Suprapubic skin (tissue), 4 donors: Measurements from ENCODE around the gene NPAS3. TPM values are rescaled to one million over a fixed set of nuclear protein-coding genes. Genes with fewer than 3 reads are reported as not detected.

Experiments used
- DNase-seq, 2 donors: peaks; one replicate each; pipeline ENCODE4 v3.0.0-alpha.2; 2019; ENCODE audit warnings: low spot score in 2 of 2
- H3K27ac ChIP-seq: fragments of 200-600 bp; sonication (generic); one replicate; pipeline ENCODE4 v1.5.1; 2019
- H3K27me3 ChIP-seq: fragments of 200-600 bp; sonication (generic); one replicate; pipeline ENCODE4 v1.5.1; 2019
- H3K36me3 ChIP-seq: fragments of 200-600 bp; sonication (generic); one replicate; pipeline ENCODE4 v1.5.1; 2019
- H3K4me1 ChIP-seq: fragments of 200-600 bp; sonication (generic); one replicate; pipeline ENCODE4 v1.5.1; 2019
- H3K4me3 ChIP-seq: fragments of 200-600 bp; sonication (generic); one replicate; pipeline ENCODE4 v1.5.1; 2019; ENCODE audit warnings: mild to moderate bottlenecking
- H3K9me3 ChIP-seq: fragments of 200-600 bp; sonication (generic); one replicate; pipeline ENCODE4 v1.5.1; 2019
- EP300 ChIP-seq: sonication (generic); formaldehyde crosslinking; IDR thresholded peaks from one replicate; pipeline ENCODE4 v1.6.1; 2017; ENCODE audit warnings: antibody characterized with exemption
- POLR2A ChIP-seq, 2 donors: fragments of 450-650 bp; IDR thresholded peaks; one replicate each; pipeline ENCODE4 v1.6.1; 2017; ENCODE audit warnings: antibody characterized with exemption in 2 of 2, mild to moderate bottlenecking in 2 of 2, moderate library complexity in 2 of 2
- POLR2AphosphoS5 ChIP-seq, 3 donors: sonication (generic); formaldehyde crosslinking; IDR thresholded peaks; one replicate each; pipeline ENCODE4 v1.6.1; 2017; ENCODE audit warnings: antibody characterized with exemption in 3 of 3
- WGBS: methylation state at CpG from one replicate; pipeline ENCODE4 v1.1.5; 2018; 5-methylcytosine and 5-hydroxymethylcytosine counted together
- total RNA-seq, 4 donors: library from RNA; depleted of rRNA; stranded (reverse); fragments of >200 nt; gene quantifications; one replicate each; pipeline ENCODE4 v1.1.0, GENCODE V29; 2016
- TF ChIP-seq, protein P1 (sequence below), 2 donors: fragments of 200-600 bp in 1 of 2; fragments of 450-650 bp in 1 of 2; sonication (generic) in 1 of 2; IDR thresholded peaks; one replicate each; pipeline ENCODE4 v1.5.1; 2016 to 2019; ENCODE audit warnings: antibody characterized with exemption in 2 of 2, mild to moderate bottlenecking in 1 of 2, moderate library complexity in 1 of 2

Gene NPAS3
- total RNA-seq, 4 donors from 2014 or later: 0.17 to 0.45 (median 0.29) TPM; not detected in 1

DNA sequence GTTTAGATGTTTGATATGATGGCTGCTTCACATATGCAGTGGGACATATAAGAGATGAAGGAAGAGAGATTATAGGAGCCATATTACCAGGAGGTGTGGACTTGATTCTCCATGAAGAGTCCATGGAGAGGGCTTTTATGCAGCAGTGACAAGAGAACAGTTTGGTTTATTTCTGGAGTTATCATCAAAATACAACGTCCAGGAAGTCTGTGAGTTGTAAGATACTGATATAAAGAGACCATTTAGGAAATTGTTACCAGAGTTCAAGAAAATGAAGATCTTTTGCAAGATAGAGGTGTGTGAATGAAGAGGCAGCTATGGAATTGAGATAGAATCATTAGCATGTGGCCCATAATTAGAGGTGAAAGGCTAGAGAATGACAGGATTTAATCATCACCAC lies 431.7 kb downstream of the NPAS3 start:
- no peak overlapping the region for H3K4me3 ChIP-seq
- WGBS: 68% methylated on average over 1 of the region's 1 CpG
- no peak overlapping the region for H3K27ac ChIP-seq

DNA sequence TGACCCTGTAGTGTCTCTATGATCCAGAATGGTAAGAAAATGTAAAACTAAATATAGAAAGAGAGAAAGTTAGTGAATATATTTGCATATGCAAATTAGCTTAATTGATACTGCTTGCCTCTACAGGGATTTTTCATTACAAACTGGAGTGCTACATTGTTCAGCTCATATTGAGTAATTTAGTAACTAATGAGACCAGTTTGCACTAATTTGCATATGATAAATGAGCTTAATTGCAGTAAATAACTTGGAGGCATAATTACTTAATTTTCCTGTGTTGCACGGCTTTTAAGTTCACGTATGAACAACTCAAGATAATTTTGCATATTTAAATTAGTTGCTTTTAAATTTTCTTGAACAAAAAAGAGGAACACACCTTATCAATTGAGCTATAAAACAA lies 436.5 kb downstream of the NPAS3 start:
- no peaks in the 10 kb centered on the region for H3K36me3 ChIP-seq
- no peaks in the 10 kb centered on the region for H3K4me1 ChIP-seq
- WGBS: 81% methylated on average over 2 of the region's 2 CpGs
- no peak for DNase-seq
- TF ChIP-seq, protein P1, sequence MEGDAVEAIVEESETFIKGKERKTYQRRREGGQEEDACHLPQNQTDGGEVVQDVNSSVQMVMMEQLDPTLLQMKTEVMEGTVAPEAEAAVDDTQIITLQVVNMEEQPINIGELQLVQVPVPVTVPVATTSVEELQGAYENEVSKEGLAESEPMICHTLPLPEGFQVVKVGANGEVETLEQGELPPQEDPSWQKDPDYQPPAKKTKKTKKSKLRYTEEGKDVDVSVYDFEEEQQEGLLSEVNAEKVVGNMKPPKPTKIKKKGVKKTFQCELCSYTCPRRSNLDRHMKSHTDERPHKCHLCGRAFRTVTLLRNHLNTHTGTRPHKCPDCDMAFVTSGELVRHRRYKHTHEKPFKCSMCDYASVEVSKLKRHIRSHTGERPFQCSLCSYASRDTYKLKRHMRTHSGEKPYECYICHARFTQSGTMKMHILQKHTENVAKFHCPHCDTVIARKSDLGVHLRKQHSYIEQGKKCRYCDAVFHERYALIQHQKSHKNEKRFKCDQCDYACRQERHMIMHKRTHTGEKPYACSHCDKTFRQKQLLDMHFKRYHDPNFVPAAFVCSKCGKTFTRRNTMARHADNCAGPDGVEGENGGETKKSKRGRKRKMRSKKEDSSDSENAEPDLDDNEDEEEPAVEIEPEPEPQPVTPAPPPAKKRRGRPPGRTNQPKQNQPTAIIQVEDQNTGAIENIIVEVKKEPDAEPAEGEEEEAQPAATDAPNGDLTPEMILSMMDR (IDR thresholded peaks at IDR 0.05): no peak
- H3K9me3 ChIP-seq: no peaks in the 10 kb centered on the region
- H3K27me3 ChIP-seq: no peaks in the 10 kb centered on the region
- H3K27ac ChIP-seq: no peak overlapping the region
- no peak overlapping the region for H3K4me3 ChIP-seq

More for the DNA sequence above, 431.7 kb downstream of the NPAS3 start:
- TF ChIP-seq POLR2AphosphoS5 (IDR thresholded peaks at IDR 0.05) (no peak), EP300 (no peak), POLR2A (IDR thresholded peaks at IDR 0.05) (no peak)
- TF ChIP-seq, protein P1 (IDR thresholded peaks at IDR 0.05): no peak
- H3K9me3 ChIP-seq: no peaks in the 10 kb centered on the region
- no peaks in the 10 kb centered on the region for H3K4me1 ChIP-seq
- no peaks in the 10 kb centered on the region for H3K27me3 ChIP-seq
- no peaks in the 10 kb centered on the region for H3K36me3 ChIP-seq
- DNase-seq: no peak

DNA sequence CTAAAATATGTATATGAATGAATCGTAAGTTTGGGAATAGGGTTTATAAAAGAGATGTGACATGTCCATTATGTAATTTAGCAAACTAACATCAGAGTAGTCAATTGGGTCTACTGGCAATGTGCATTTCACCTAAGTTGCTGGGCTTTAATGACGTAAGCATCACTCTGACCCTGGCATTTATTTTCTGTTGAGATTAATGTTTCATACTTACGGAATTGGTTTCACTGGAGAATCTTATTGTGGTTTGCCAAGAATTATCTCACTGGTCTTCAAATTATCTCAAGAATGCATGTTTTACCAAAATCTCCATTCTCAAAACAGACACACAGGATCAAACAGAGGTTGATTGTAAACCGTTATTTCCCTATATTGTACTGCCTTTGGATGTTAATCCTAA lies 437.1 kb downstream of the NPAS3 start:
- H3K4me3 ChIP-seq: no peak overlapping the region
- 85% methylated on average over 4 of the region's 4 CpGs for WGBS
- no peaks in the 10 kb centered on the region for H3K9me3 ChIP-seq
- H3K4me1 ChIP-seq: no peaks in the 10 kb centered on the region
- H3K36me3 ChIP-seq: no peaks in the 10 kb centered on the region
- H3K27ac ChIP-seq: no peak overlapping the region
- DNase-seq: no peak
- no peaks in the 10 kb centered on the region for H3K27me3 ChIP-seq
- TF ChIP-seq, protein P1 (IDR thresholded peaks at IDR 0.05): no peak
- TF ChIP-seq POLR2A (IDR thresholded peaks at IDR 0.05) (no peak), EP300 (no peak), POLR2AphosphoS5 (IDR thresholded peaks at IDR 0.05) (no peak)

DNA sequence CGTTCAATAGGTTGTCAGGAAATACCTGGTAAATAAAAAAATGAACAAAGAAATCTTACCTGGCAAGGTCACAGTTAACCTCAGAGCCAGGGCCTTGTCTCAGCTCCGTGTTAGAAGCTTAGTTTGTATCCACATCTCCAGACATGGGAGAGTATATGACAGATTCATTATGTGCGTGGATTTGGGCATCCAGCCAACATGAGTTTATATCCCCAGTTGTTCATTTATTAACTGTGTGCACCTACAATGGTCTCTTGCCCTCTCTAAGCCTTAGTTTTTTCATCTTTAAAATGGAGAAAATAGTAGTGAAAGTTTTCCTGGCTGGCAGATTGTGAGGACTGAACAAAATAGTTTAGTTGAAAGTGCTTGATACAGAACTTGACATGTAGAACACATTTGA lies 437.8 kb downstream of the NPAS3 start:
- Histone ChIP-seq H3K27ac (no peak overlapping the region), H3K36me3 (no peaks in the 10 kb centered on the region), H3K9me3 (no peaks in the 10 kb centered on the region), H3K27me3 (no peaks in the 10 kb centered on the region), H3K4me1 (no peaks in the 10 kb centered on the region), H3K4me3 (no peak overlapping the region)
- TF ChIP-seq POLR2A (IDR thresholded peaks at IDR 0.05): no peak
- TF ChIP-seq, protein P1 (IDR thresholded peaks at IDR 0.05): no peak
- no peak for TF ChIP-seq POLR2AphosphoS5 (IDR thresholded peaks at IDR 0.05)
- TF ChIP-seq EP300: no peak
- no peak for DNase-seq
- WGBS: 43% methylated on average over 3 of the region's 3 CpGs

DNA sequence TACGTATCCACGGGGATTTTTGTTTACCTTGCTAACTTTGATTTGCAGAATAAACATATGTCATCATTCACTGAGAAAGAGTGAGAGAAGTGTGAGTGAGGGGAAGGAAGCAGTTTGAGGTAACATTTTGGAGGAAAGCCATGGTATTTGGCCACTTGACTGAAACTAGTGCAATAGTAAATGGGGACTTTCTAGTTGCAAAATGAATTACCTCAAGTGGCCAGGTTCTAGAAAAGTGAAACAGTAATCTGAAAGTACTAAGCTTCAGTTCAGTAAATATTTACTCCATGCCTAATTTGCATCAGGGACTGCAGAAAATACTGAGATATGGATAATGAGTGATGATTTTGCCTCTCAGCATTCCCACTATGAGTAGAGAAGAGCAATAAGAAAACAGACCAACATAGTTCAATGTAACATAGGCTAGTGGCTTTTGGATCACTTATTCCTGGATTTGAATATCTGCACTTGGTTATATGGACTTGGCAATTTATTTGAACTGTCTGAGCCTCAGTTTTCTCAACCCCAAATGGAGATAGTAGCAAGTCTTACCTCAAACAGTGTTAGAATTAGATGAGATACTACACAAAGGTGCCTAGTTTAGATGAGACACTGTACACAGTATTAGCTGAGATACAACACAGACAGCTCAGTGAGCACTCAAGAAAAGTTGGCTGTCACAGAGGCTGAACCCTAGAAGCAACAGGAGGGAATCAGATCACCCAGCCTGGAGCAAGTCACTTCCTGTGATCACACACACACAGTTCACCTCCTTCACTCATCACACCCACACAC lies 439.1 kb downstream of the NPAS3 start:
- no peak overlapping the region for H3K4me3 ChIP-seq
- WGBS: 83% methylated on average over 2 of the region's 2 CpGs
- no peaks in the 10 kb centered on the region for H3K36me3 ChIP-seq
- no peaks in the 10 kb centered on the region for H3K27me3 ChIP-seq
- TF ChIP-seq POLR2A (IDR thresholded peaks at IDR 0.05): no peak
- no peak for TF ChIP-seq POLR2AphosphoS5 (IDR thresholded peaks at IDR 0.05)
- TF ChIP-seq EP300: no peak
- TF ChIP-seq, protein P1 (IDR thresholded peaks at IDR 0.05): no peak
- H3K4me1 ChIP-seq: no peaks in the 10 kb centered on the region
- no peak for DNase-seq
- no peak overlapping the region for H3K27ac ChIP-seq
- H3K9me3 ChIP-seq: no peaks in the 10 kb centered on the region
